Stimulated activated CD4-positive, alpha-beta T cell treated with anti-CD3 and anti-CD28 coated beads, Interleukin-15, amount 100 ng/mL, for 24 hours (primary cell): ENCODE measurements around the gene S100A8.

Experiments used
- DNase-seq: peaks from one replicate; pipeline ENCODE4 v3.0.0-alpha.2; 2020

Gene S100A8

DNA sequence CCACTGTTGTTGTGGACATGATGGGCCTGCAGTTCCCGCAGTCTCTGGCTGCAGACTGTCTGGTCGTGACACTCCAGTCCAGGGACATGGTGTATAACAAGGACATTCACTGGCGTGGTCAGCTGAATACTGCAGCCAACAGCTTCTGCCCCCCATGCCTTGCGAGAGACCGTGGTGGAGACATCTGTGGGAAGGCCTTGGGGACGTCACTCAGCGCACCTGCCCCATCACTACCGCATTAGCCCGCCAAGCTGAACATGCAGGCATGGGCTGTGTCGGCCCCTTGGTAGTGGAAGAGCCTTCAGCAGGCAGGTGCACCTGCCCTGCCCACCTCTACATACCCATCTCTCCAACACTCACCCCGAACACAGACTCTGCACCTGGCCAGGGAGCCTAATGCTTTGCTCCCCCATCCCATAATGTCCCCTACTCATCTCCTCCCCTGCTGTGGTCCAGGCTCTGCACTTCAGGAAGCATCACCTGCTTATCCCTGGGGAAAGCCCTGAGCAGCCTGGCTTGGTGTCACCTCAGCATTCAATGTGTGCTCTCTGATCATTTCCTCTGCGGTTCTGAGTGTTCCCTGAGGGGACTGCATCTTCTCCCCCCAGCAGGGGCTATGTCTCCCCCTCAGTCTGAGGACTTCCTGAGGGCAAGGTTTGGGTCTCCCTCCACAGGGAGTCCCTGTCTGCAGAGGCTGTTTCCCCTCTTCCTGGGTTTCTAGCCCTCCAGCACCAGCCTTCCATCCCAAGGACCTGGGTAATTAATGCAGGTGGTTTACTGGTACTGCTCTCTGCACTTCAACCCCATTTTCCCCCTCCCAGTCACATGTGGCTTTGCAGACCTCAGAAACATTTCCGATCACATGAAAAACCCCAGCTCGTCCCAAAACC lies 45.4 kb downstream of the S100A8 start:
- no peak for DNase-seq

DNA sequence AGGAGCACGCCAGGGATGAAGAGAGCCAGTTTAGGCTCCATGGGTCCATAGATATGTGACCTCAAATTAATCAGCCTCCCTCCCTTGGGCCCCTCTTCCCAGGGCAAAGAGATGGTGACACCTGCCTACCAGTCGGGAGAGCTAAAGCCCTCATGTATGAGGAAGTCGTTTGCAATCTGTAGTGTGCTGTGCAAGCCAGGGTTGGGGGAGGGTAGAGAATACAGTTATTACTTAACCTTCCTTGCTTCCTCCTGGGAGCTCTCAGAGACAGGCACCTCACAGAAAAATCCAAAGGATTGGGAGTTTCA lies 46.2 kb downstream of the S100A8 start:
- no peak for DNase-seq

DNA sequence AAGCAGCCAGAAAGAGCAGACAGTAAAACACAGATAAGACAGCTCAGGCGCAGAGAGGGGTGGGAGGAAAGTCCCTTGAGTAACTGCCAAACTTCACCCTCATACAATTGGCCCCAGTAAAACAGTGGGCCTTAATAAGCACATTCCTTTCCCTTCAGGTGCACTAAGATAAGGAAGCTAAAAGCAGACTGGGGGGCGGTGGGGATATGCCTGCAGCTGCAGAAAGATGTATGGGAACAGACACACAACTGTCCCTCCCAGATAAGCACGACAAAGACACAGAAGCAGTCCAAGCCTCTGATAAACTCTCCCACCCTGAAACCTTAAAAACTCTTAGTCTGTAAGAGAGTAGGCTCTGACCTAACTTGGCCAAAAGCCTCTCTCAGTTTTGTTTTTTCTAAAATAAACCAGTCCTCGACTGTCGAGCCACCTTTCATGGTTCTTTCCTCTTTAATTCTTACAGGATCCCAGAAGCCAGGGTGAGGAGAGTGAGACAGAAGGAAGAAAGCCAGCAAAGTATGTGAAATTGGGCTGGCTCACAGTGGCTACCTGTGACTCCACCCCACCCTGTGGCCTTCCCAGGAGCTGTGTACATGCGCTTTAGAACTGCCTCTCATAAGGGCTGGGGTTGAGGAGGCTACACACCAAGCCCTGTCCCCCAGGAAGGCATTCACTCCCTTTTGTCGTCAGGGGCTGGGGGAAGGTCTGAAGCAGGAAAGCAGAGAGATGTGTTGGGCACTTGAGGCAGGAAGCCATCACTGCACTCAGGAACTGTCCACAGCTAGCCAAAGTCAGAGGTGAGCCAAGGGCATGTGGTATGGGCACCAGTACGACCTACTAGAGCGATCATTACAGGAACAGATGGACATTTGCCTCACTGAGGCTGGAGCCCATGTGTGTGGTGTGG lies 46.8 kb downstream of the S100A8 start:
- DNase-seq: no peak

DNA sequence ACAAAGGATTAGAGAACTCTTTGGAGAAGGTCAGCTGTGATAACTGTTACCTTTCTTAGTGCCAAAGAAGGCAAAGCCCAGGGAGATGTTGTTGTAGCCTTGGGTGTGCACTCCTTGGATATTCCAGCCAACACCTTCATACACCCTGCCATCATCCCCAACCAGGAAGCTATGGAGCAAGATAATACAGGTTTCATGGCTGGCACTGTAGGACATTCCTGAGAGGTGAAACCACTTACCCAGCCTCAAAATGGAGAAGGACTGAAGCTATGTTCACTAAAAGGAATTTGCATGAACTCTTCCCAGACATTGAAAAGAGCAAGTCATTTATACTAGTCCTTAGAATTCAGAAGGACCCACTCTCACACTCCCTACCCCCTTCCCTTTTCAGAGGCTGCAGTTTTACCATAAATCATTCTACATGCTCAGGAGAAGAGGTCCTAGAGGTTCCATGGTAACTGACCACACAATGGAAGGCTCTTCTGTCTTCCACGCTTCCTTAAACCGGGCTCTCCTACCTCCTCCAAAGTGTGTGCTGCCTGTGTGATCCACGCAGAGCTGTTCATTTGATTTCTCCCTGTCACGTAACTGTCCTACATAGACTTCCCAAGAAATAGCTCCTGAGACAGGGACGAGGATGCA lies 47.7 kb downstream of the S100A8 start:
- DNase-seq: no peak

DNA sequence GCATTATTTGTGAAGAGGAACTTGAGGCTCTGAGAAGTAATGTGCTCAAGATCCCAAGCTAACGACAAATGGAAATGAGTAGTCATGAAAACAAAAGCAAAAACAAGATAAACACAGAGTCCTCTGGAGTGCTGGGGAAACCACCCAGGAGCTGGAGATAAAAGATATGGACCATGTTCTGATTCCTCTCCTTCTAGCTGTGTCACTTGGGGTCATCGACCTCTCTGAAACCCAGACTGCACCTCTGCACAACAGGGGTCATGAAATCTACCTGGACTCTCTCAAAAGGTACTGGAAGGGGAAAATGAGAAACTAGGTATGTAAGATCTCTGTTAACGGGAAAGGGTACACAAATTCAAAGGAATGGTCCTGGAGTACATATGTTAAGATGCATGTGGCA lies 48.7 kb downstream of the S100A8 start:
- DNase-seq: no peak

DNA sequence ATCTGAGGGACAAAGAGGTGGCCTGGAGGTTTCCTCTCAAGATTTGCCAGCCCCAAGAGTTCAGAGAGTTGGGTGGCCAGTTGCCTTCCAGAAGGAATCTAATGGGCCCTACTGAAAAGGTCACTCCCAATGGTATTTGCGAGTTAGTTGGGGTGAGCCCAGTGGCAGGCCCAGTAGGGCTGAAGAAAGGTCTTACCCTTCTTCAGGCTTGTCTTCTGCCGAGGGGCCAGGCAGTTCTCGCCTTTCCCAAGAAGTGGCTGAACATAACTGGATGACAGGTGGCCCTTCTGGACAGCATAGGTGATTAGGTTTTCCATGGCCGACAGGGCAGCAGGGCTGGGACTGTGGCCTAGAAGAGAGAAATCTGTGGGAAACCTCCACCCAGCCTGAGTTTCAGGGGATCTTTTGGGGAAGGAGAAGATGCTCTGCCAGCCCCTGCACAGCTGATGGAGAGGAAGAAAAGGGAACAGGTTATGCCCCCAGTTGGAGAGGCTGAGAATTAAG lies 49.4 kb downstream of the S100A8 start:
- no peak for DNase-seq

DNA sequence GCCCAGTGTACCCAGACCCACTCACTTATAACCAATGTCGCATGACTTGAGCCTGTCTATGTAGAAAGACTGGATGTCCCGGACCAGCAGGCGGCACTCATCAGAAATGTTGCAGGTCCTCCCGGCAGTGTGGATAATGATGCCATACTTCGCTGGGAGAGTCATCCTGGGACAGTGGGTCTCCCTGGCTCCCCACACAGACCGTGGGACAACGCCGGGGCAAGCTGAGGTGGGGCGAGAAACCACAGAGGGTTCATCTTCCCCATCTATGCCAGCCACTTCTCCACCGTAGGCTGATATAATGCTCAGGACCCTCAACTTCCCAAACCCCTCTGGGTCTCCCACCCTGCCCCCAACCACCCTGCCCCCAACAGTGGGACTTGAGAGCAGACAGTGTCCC lies 50.5 kb downstream of the S100A8 start:
- DNase-seq: no peak
